ENCODE results near the gene CBX5. TPM values are rescaled to one million over a fixed set of nuclear protein-coding genes. Genes with fewer than 3 reads are reported as not detected.
A peak's percentile ranks its signal among the peaks of the same experiment; 100 is the strongest.

CBX5 gene
- total and polyA plus RNA-seq, 10 of the 15 experiments (the other 5 are each of a cell fraction or from before 2014, with no cell fraction given): 46.7 to 138 (median 74.6) TPM

DNA sequence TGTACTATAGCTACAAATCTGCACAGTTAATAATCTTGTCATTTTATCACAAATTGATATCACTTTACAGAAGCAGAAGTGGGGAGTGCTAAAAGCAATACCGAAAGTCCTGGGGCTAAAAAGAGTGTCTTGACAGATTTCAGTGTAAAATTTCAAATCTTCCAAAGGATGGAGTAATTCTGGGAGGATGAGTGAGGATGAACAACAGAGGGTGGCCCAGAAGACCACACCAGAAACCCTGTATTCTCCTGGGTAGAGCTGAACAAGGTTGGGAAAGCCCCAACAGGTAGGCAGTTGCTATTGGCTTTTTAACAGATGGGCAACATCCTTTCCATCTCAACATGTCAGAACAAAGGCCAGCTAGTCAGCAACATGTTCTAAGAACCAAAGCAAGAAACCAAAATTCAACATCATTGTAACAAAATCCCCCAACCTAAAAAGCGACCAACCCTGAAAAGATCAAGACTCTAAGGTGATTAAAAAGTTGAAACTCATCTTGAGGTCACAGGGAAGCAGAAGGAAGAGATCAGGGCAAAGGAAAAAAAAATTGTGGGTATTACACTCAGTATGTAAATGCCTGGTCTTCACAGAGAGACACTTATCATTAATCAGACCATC, 38.8 kb downstream of the CBX5 start (continued):
- no peak for TF ChIP-seq IRF5 (IDR thresholded peaks at IDR 0.05; ENCODE audit: borderline replicate concordance)
- TF ChIP-seq, protein P1, sequence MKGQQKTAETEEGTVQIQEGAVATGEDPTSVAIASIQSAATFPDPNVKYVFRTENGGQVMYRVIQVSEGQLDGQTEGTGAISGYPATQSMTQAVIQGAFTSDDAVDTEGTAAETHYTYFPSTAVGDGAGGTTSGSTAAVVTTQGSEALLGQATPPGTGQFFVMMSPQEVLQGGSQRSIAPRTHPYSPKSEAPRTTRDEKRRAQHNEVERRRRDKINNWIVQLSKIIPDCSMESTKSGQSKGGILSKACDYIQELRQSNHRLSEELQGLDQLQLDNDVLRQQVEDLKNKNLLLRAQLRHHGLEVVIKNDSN (IDR thresholded peaks at IDR 0.05; ENCODE audit: borderline replicate concordance, extremely low read length, insufficient read depth, low read depth, low read length): no peak
- TF ChIP-seq CTCF (IDR thresholded peaks at IDR 0.05 in 2 of 3, conservative IDR thresholded peaks at IDR 0.05 in 1 of 3; ENCODE audit: control insufficient read depth in 2 of 3, extremely low read depth in 1 of 3, insufficient read depth in 1 of 3, low read depth in 3 of 3, low read length in 3 of 3): no peak
- TF ChIP-seq ZNF274 (IDR thresholded peaks at IDR 0.05; ENCODE audit: insufficient read depth, insufficient read length): no peak
- TF ChIP-seq NFIC (IDR thresholded peaks at IDR 0.05; ENCODE audit: low read depth, low read length): peak; percentile 81
- TF ChIP-seq, protein P2, sequence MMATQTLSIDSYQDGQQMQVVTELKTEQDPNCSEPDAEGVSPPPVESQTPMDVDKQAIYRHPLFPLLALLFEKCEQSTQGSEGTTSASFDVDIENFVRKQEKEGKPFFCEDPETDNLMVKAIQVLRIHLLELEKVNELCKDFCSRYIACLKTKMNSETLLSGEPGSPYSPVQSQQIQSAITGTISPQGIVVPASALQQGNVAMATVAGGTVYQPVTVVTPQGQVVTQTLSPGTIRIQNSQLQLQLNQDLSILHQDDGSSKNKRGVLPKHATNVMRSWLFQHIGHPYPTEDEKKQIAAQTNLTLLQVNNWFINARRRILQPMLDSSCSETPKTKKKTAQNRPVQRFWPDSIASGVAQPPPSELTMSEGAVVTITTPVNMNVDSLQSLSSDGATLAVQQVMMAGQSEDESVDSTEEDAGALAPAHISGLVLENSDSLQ (IDR thresholded peaks at IDR 0.05): peak; percentile 34; the same call in 1 of the 2 replicates
- TF ChIP-seq ZNF217 (IDR thresholded peaks at IDR 0.05): 0 out of 2 replicates have a peak, but pooled peaks have one; percentile 31
- TF ChIP-seq CREM (IDR thresholded peaks at IDR 0.05; ENCODE audit: low read depth): peak; percentile 60
- no peak for TF ChIP-seq RB1 (IDR thresholded peaks at IDR 0.05; ENCODE audit: borderline replicate concordance)
- peak; percentile 83 for TF ChIP-seq MTA2 (IDR thresholded peaks at IDR 0.05; ENCODE audit: low read depth)
- peak; percentile 80 to 85; a peak in 2 of 4 replicates for TF ChIP-seq IKZF2 (IDR thresholded peaks at IDR 0.05)
- TF ChIP-seq YBX1 (IDR thresholded peaks at IDR 0.05): no peak
- TF ChIP-seq JUNB (IDR thresholded peaks at IDR 0.05): peak; percentile 68
- peak; percentile 23; the same call in 1 of the 3 replicates for TF ChIP-seq POU2F2 (IDR thresholded peaks at IDR 0.05; ENCODE audit: borderline replicate concordance, low read depth, low read length)
- TF ChIP-seq, protein P3, sequence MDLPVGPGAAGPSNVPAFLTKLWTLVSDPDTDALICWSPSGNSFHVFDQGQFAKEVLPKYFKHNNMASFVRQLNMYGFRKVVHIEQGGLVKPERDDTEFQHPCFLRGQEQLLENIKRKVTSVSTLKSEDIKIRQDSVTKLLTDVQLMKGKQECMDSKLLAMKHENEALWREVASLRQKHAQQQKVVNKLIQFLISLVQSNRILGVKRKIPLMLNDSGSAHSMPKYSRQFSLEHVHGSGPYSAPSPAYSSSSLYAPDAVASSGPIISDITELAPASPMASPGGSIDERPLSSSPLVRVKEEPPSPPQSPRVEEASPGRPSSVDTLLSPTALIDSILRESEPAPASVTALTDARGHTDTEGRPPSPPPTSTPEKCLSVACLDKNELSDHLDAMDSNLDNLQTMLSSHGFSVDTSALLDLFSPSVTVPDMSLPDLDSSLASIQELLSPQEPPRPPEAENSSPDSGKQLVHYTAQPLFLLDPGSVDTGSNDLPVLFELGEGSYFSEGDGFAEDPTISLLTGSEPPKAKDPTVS (IDR thresholded peaks at IDR 0.05; ENCODE audit: low read depth, low read length): no peak
- 0 out of 2 replicates have a peak, but pooled peaks have one; percentile 55 for TF ChIP-seq DPF2 (IDR thresholded peaks at IDR 0.05)
- no peak for TF ChIP-seq POLR2A (IDR thresholded peaks at IDR 0.05; ENCODE audit: low read depth, low read length)
- TF ChIP-seq ETV6 (conservative IDR thresholded peaks at IDR 0.05 in 1 of 2, IDR thresholded peaks at IDR 0.05 in 1 of 2; ENCODE audit: borderline replicate concordance in 1 of 2, low read depth in 1 of 2): 0 out of 4 replicates have a peak, but pooled peaks of 1 of the 2 experiments have one; percentile 25
- 0 out of 2 replicates have a peak, but pooled peaks have one; percentile 34 for TF ChIP-seq ZBED1 (IDR thresholded peaks at IDR 0.05; ENCODE audit: borderline replicate concordance)
- no peak for TF ChIP-seq BRCA1 (IDR thresholded peaks at IDR 0.05; ENCODE audit: low read depth, low read length)
- no peak for TF ChIP-seq ZNF24 (IDR thresholded peaks at IDR 0.05)
- no peak for TF ChIP-seq SIX5 (IDR thresholded peaks at IDR 0.05; ENCODE audit: low read depth, low read length, severe bottlenecking)
- TF ChIP-seq ZNF384 (IDR thresholded peaks at IDR 0.05; ENCODE audit: borderline replicate concordance, low read depth, low read length): peak; percentile 35; the same call in 1 of the 2 replicates

Measured in GM12878 (cell line).